Hepatocyte (in vitro differentiated cells): ENCODE measurements around the gene WDR88.

Source experiments
- EZH2 ChIP-seq: fragments of 200-600 bp; sonication (generic); IDR thresholded peaks from 2 replicates; pipeline ENCODE4 v1.6.1; 2016; ENCODE audit warnings: antibody characterized with exemption, mild to moderate bottlenecking, borderline replicate concordance
- TF ChIP-seq, protein P1 (sequence below): fragments of 200-600 bp; sonication (generic); IDR thresholded peaks from 2 replicates; pipeline ENCODE4 v1.5.1; 2016; ENCODE audit warnings: antibody characterized with exemption, mild to moderate bottlenecking; ENCODE audit not compliant: poor library complexity

DNA sequence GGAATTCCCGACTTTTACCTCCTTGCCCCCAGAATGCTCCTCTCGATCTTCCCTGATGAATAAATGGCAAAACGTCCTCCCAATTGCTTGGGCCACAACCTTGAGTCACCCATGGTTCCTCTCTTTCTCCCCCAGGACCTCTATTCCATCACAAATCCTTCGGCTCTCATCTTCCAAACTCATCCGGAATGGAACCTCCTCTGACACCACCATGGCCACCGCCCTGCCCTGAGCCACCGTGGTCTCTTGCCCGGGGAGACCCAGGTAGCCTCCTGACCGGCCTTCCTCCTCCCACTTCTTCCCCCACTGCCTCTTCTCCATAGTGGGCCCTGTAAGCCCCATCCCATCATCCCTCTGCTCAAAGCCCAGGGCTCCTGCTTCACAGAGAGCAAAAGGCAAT, 88.8 kb downstream of the WDR88 start:
- TF ChIP-seq, protein P1, sequence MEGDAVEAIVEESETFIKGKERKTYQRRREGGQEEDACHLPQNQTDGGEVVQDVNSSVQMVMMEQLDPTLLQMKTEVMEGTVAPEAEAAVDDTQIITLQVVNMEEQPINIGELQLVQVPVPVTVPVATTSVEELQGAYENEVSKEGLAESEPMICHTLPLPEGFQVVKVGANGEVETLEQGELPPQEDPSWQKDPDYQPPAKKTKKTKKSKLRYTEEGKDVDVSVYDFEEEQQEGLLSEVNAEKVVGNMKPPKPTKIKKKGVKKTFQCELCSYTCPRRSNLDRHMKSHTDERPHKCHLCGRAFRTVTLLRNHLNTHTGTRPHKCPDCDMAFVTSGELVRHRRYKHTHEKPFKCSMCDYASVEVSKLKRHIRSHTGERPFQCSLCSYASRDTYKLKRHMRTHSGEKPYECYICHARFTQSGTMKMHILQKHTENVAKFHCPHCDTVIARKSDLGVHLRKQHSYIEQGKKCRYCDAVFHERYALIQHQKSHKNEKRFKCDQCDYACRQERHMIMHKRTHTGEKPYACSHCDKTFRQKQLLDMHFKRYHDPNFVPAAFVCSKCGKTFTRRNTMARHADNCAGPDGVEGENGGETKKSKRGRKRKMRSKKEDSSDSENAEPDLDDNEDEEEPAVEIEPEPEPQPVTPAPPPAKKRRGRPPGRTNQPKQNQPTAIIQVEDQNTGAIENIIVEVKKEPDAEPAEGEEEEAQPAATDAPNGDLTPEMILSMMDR = no peak
- no peak for TF ChIP-seq EZH2
